GM23338 (cell line): ENCODE measurements around the gene MIX23.

Experiments used
- CREB1 ChIP-seq: fragments of 250-450 bp; sonication (Bioruptor Pico); IDR thresholded peaks from 2 replicates; pipeline ENCODE4 v1.5.0; 2020; ENCODE audit warnings: low read depth, mild to moderate bottlenecking, moderate library complexity
- EZH2 ChIP-seq: fragments of 200-600 bp; sonication (generic); IDR thresholded peaks from one replicate; pipeline ENCODE4 v1.8.0; 2017; ENCODE audit warnings: antibody characterized with exemption, mild to moderate bottlenecking, low read depth; ENCODE audit not compliant: unreplicated experiment
- EZH2phosphoT487 ChIP-seq: fragments of 200-600 bp; sonication (generic); IDR thresholded peaks from one replicate; pipeline ENCODE4 v1.8.1; 2018; ENCODE audit warnings: antibody characterized with exemption; ENCODE audit not compliant: unreplicated experiment
- JUNB ChIP-seq: IDR thresholded peaks from one replicate; pipeline ENCODE4 v1.6.1; 2016; ENCODE audit warnings: antibody characterized with exemption; ENCODE audit not compliant: unreplicated experiment
- NANOG ChIP-seq: IDR thresholded peaks from 2 replicates; pipeline ENCODE4 v1.6.1; 2016; ENCODE audit warnings: antibody characterized with exemption, borderline replicate concordance
- POLR2AphosphoS5 ChIP-seq: IDR thresholded peaks from 2 replicates; pipeline ENCODE4 v1.6.1; 2016; ENCODE audit warnings: antibody characterized with exemption, low read depth
- ZNF114 ChIP-seq: fragments of 250-450 bp; sonication (Bioruptor Pico); IDR thresholded peaks from 2 replicates; pipeline ENCODE4 v1.5.0; 2020; ENCODE audit warnings: mild to moderate bottlenecking, moderate library complexity
- ZNF331 ChIP-seq: fragments of 250-450 bp; sonication (Bioruptor Pico); IDR thresholded peaks from 2 replicates; pipeline ENCODE4 v1.5.0; 2020; ENCODE audit warnings: low read depth, mild to moderate bottlenecking, moderate library complexity
- TF ChIP-seq, protein P1 (sequence below), 2 experiments: fragments of 200-600 bp in 1 of 2; sonication (generic) in 1 of 2; conservative IDR thresholded peaks; 2 replicates each; pipeline versions ENCODE4 v1.5.1 to v1.6.1; 2016 to 2017; ENCODE audit warnings: antibody characterized with exemption in 2 of 2, low read depth in 2 of 2, mild to moderate bottlenecking in 2 of 2, moderate library complexity in 1 of 2
- TF ChIP-seq, protein P2 (sequence below): fragments of 250-450 bp; sonication (Bioruptor Pico); IDR thresholded peaks from 2 replicates; pipeline ENCODE4 v1.5.0; 2020; ENCODE audit warnings: mild to moderate bottlenecking, moderate library complexity
- TF ChIP-seq, protein P3 (sequence below): IDR thresholded peaks from one replicate; pipeline ENCODE4 v1.6.1; 2018; ENCODE audit warnings: antibody characterized with exemption; ENCODE audit not compliant: unreplicated experiment
- TF ChIP-seq, protein P4 (sequence below): IDR thresholded peaks from 2 replicates; pipeline ENCODE4 v1.6.1; 2016; ENCODE audit warnings: antibody characterized with exemption

DNA sequence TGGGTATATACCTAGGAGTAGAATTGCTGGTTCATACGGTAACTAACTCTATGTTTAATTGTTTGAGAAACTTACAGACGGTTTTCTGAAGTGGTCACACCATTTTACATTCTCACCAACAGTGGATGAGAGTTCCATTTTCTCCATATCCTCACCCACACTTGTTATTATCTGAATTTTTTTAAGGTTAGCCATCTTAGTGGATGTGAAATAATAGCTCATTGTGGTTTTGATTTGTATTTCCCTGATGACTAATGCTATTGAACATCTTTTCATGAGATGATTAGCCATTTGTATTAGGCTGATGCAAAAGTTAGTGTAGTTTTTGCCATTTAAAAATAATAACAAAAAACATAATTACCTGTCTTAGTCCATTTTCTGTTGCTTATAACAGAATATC, 39.4 kb downstream of the MIX23 start:
- TF ChIP-seq, protein P1, sequence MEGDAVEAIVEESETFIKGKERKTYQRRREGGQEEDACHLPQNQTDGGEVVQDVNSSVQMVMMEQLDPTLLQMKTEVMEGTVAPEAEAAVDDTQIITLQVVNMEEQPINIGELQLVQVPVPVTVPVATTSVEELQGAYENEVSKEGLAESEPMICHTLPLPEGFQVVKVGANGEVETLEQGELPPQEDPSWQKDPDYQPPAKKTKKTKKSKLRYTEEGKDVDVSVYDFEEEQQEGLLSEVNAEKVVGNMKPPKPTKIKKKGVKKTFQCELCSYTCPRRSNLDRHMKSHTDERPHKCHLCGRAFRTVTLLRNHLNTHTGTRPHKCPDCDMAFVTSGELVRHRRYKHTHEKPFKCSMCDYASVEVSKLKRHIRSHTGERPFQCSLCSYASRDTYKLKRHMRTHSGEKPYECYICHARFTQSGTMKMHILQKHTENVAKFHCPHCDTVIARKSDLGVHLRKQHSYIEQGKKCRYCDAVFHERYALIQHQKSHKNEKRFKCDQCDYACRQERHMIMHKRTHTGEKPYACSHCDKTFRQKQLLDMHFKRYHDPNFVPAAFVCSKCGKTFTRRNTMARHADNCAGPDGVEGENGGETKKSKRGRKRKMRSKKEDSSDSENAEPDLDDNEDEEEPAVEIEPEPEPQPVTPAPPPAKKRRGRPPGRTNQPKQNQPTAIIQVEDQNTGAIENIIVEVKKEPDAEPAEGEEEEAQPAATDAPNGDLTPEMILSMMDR (conservative IDR thresholded peaks at IDR 0.05; ENCODE audit: low read depth in 2 of 2): no peak
- TF ChIP-seq CREB1 (CRISPR knock-in tag): no peak
- TF ChIP-seq, protein P2, sequence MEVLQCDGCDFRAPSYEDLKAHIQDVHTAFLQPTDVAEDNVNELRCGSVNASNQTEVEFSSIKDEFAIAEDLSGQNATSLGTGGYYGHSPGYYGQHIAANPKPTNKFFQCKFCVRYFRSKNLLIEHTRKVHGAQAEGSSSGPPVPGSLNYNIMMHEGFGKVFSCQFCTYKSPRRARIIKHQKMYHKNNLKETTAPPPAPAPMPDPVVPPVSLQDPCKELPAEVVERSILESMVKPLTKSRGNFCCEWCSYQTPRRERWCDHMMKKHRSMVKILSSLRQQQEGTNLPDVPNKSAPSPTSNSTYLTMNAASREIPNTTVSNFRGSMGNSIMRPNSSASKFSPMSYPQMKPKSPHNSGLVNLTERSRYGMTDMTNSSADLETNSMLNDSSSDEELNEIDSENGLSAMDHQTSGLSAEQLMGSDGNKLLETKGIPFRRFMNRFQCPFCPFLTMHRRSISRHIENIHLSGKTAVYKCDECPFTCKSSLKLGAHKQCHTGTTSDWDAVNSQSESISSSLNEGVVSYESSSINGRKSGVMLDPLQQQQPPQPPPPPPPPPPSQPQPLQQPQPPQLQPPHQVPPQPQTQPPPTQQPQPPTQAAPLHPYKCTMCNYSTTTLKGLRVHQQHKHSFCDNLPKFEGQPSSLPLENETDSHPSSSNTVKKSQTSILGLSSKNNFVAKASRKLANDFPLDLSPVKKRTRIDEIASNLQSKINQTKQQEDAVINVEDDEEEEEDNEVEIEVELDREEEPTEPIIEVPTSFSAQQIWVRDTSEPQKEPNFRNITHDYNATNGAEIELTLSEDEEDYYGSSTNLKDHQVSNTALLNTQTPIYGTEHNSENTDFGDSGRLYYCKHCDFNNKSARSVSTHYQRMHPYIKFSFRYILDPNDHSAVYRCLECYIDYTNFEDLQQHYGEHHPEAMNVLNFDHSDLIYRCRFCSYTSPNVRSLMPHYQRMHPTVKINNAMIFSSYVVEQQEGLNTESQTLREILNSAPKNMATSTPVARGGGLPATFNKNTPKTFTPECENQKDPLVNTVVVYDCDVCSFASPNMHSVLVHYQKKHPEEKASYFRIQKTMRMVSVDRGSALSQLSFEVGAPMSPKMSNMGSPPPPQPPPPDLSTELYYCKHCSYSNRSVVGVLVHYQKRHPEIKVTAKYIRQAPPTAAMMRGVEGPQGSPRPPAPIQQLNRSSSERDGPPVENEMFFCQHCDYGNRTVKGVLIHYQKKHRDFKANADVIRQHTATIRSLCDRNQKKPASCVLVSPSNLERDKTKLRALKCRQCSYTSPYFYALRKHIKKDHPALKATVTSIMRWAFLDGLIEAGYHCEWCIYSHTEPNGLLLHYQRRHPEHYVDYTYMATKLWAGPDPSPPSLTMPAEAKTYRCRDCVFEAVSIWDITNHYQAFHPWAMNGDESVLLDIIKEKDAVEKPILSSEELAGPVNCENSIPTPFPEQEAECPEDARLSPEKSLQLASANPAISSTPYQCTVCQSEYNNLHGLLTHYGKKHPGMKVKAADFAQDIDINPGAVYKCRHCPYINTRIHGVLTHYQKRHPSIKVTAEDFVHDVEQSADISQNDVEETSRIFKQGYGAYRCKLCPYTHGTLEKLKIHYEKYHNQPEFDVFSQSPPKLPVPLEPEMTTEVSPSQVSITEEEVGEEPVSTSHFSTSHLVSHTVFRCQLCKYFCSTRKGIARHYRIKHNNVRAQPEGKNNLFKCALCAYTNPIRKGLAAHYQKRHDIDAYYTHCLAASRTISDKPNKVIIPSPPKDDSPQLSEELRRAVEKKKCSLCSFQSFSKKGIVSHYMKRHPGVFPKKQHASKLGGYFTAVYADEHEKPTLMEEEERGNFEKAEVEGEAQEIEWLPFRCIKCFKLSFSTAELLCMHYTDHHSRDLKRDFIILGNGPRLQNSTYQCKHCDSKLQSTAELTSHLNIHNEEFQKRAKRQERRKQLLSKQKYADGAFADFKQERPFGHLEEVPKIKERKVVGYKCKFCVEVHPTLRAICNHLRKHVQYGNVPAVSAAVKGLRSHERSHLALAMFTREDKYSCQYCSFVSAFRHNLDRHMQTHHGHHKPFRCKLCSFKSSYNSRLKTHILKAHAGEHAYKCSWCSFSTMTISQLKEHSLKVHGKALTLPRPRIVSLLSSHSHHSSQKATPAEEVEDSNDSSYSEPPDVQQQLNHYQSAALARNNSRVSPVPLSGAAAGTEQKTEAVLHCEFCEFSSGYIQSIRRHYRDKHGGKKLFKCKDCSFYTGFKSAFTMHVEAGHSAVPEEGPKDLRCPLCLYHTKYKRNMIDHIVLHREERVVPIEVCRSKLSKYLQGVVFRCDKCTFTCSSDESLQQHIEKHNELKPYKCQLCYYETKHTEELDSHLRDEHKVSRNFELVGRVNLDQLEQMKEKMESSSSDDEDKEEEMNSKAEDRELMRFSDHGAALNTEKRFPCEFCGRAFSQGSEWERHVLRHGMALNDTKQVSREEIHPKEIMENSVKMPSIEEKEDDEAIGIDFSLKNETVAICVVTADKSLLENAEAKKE (CRISPR knock-in tag): no peak
- no peak for TF ChIP-seq ZNF114 (CRISPR knock-in tag)
- TF ChIP-seq EZH2: no peak
- TF ChIP-seq, protein P3, sequence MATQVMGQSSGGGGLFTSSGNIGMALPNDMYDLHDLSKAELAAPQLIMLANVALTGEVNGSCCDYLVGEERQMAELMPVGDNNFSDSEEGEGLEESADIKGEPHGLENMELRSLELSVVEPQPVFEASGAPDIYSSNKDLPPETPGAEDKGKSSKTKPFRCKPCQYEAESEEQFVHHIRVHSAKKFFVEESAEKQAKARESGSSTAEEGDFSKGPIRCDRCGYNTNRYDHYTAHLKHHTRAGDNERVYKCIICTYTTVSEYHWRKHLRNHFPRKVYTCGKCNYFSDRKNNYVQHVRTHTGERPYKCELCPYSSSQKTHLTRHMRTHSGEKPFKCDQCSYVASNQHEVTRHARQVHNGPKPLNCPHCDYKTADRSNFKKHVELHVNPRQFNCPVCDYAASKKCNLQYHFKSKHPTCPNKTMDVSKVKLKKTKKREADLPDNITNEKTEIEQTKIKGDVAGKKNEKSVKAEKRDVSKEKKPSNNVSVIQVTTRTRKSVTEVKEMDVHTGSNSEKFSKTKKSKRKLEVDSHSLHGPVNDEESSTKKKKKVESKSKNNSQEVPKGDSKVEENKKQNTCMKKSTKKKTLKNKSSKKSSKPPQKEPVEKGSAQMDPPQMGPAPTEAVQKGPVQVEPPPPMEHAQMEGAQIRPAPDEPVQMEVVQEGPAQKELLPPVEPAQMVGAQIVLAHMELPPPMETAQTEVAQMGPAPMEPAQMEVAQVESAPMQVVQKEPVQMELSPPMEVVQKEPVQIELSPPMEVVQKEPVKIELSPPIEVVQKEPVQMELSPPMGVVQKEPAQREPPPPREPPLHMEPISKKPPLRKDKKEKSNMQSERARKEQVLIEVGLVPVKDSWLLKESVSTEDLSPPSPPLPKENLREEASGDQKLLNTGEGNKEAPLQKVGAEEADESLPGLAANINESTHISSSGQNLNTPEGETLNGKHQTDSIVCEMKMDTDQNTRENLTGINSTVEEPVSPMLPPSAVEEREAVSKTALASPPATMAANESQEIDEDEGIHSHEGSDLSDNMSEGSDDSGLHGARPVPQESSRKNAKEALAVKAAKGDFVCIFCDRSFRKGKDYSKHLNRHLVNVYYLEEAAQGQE: no peak
- no peak for TF ChIP-seq POLR2AphosphoS5
- TF ChIP-seq EZH2phosphoT487: no peak
- no peak for TF ChIP-seq JUNB
- TF ChIP-seq, protein P4, sequence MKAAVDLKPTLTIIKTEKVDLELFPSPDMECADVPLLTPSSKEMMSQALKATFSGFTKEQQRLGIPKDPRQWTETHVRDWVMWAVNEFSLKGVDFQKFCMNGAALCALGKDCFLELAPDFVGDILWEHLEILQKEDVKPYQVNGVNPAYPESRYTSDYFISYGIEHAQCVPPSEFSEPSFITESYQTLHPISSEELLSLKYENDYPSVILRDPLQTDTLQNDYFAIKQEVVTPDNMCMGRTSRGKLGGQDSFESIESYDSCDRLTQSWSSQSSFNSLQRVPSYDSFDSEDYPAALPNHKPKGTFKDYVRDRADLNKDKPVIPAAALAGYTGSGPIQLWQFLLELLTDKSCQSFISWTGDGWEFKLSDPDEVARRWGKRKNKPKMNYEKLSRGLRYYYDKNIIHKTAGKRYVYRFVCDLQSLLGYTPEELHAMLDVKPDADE: no peak
- no peak for TF ChIP-seq ZNF331 (CRISPR knock-in tag)
- no peak for TF ChIP-seq NANOG
